ENCODE data around the gene MED12L. TPM values are rescaled to one million over a fixed set of nuclear protein-coding genes. Genes with fewer than 3 reads are reported as not detected.

MED12L gene
- total RNA-seq, 4 donors from 2014 or later, result 0.19 to 0.83 (median 0.41) TPM

GRCh38 chr3:151350656-151351055, 265.2 kb downstream of the MED12L start:
- H3K4me1 ChIP-seq, result peaks cover 0 to 8% (median 3%) of the 10 kb centered on the region in 4 donors
- H3K4me3 ChIP-seq, result no peak overlapping the region
- intact Hi-C loops (cut with DNase I), result no loop called here
- DNase-seq (ENCODE audit: extremely low spot score), result no peak
- no peak for TF ChIP-seq POLR2A (IDR thresholded peaks at IDR 0.05; ENCODE audit: low read depth)
- TF ChIP-seq CTCF (IDR thresholded peaks at IDR 0.05), result no peak
- no peak for TF ChIP-seq POLR2AphosphoS5 (IDR thresholded peaks at IDR 0.05)
- TF ChIP-seq EP300 (IDR thresholded peaks at IDR 0.05), result no peak
- no peaks in the 10 kb centered on the region for H3K9me3 ChIP-seq
- H3K27me3 ChIP-seq, result no peaks in the 10 kb centered on the region
- 79% methylated on average over 1 of the region's 1 CpG for WGBS
- H3K27ac ChIP-seq (replicated peaks in 1 of 4), result no peak overlapping the region
- no peaks in the 10 kb centered on the region for H3K36me3 ChIP-seq

- TF ChIP-seq CTCF (IDR thresholded peaks at IDR 0.05) (no peak), POLR2AphosphoS5 (IDR thresholded peaks at IDR 0.05) (no peak), POLR2A (IDR thresholded peaks at IDR 0.05; ENCODE audit: low read depth) (no peak), EP300 (IDR thresholded peaks at IDR 0.05) (no peak)
- WGBS, result 100% methylated on average over 1 of the region's 1 CpG
- intact Hi-C loops (cut with DNase I), result no loop called here
- no peaks in the 10 kb centered on the region for H3K27me3 ChIP-seq
- H3K9me3 ChIP-seq, result no peaks in the 10 kb centered on the region
- no peaks in the 10 kb centered on the region for H3K36me3 ChIP-seq
- H3K4me3 ChIP-seq, result no peak overlapping the region
- H3K4me1 ChIP-seq, result peaks cover 0 to 3% (median under 1%) of the 10 kb centered on the region in 4 donors
- no peak overlapping the region for H3K27ac ChIP-seq (replicated peaks in 1 of 4)
- DNase-seq (ENCODE audit: extremely low spot score), result no peak
Measured at GRCh38 chr3:151351219-151351618, 265.8 kb downstream of the MED12L start.

GRCh38 chr3:151351648-151352047, 266.2 kb downstream of the MED12L start:
- no peaks in the 10 kb centered on the region for H3K9me3 ChIP-seq
- DNase-seq (ENCODE audit: extremely low spot score), result no peak
- 86% methylated on average over 4 of the region's 4 CpGs for WGBS
- no peaks in the 10 kb centered on the region for H3K36me3 ChIP-seq
- TF ChIP-seq POLR2AphosphoS5 (IDR thresholded peaks at IDR 0.05) (no peak), EP300 (IDR thresholded peaks at IDR 0.05) (no peak), CTCF (IDR thresholded peaks at IDR 0.05) (no peak), POLR2A (IDR thresholded peaks at IDR 0.05; ENCODE audit: low read depth) (no peak)
- H3K4me3 ChIP-seq, result no peak overlapping the region
- H3K27me3 ChIP-seq, result no peaks in the 10 kb centered on the region
- no peak overlapping the region for H3K27ac ChIP-seq (replicated peaks in 1 of 4)
- H3K4me1 ChIP-seq, result no peaks in the 10 kb centered on the region
- intact Hi-C loops (cut with DNase I), result no loop called here

- H3K4me3 ChIP-seq, result no peak overlapping the region
- intact Hi-C loops (cut with DNase I), result no loop called here
- no peak overlapping the region for H3K27ac ChIP-seq (replicated peaks in 1 of 4)
Measured at GRCh38 chr3:151356794-151357462, 271.5 kb downstream of the MED12L start.

More at GRCh38 chr3:151356794-151357462, 271.5 kb downstream of the MED12L start:
- Histone ChIP-seq H3K4me1 (peaks cover 0 to 9% (median 3%) of the 10 kb centered on the region in 4 donors), H3K9me3 (no peaks in the 10 kb centered on the region), H3K27me3 (no peaks in the 10 kb centered on the region), H3K36me3 (no peaks in the 10 kb centered on the region)
- TF ChIP-seq POLR2AphosphoS5 (IDR thresholded peaks at IDR 0.05) (no peak), POLR2A (IDR thresholded peaks at IDR 0.05; ENCODE audit: low read depth) (no peak), EP300 (IDR thresholded peaks at IDR 0.05) (no peak), CTCF (IDR thresholded peaks at IDR 0.05) (no peak)
- WGBS, result 39% methylated on average over 2 of the region's 2 CpGs
- no peak for DNase-seq (ENCODE audit: extremely low spot score)
